Measurements from ENCODE around the gene CNTN3. TPM values are rescaled to one million over a fixed set of nuclear protein-coding genes. Genes with fewer than 3 reads are reported as not detected.

Gene CNTN3
- total RNA-seq, 1 experiment from 2014 or later = not detected

DNA sequence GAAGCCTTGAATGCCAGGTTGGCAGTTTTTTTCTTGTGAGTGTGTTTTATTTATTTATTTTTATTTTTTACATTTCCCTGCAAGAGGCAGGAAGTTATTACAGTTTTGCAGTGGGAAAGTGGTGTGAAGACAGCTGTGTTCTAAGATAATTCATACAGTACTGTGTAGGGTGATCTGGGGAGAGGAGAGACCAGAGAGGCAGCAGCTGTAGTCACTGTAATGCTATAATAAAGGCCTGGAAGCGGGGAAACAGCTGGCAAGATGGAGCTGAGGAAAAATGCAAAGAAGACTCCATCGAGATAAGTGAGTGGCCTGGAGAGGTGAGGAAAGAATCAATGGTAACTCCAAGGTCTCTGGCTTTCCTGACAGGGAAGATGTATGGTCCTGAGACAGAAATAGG is 23.1 kb downstream of the CNTN3 start:
- no peak overlapping the region for H3K27ac ChIP-seq (ENCODE audit: low read length)
- H3K4me3 ChIP-seq (ENCODE audit: low read length) = no peak overlapping the region
- no peaks in the 10 kb centered on the region for H3K9me2 ChIP-seq (replicated peaks; ENCODE audit: insufficient read depth, low read length)
- no peaks in the 10 kb centered on the region for H3K27me3 ChIP-seq (ENCODE audit: low read length)
- no peaks in the 10 kb centered on the region for H3K36me3 ChIP-seq (ENCODE audit: insufficient read depth, low read length)
- DNase-seq = no peak
- no peak overlapping the region for H2AFZ ChIP-seq (ENCODE audit: low read length)
- no peaks in the 10 kb centered on the region; the same call in 1 of the 2 replicates for H3K9me3 ChIP-seq (ENCODE audit: low read length)
- H3K79me2 ChIP-seq (ENCODE audit: low read length) = no peaks in the 10 kb centered on the region
- H3K4me2 ChIP-seq (ENCODE audit: low read depth, low read length, poor library complexity, severe bottlenecking) = no peak overlapping the region
- H3K4me1 ChIP-seq (ENCODE audit: low read length) = no peaks in the 10 kb centered on the region
- no peaks in the 10 kb centered on the region for H4K20me1 ChIP-seq (ENCODE audit: insufficient read depth, low read depth, low read length)
- no peak overlapping the region for H3K9ac ChIP-seq (ENCODE audit: low read length)

DNA sequence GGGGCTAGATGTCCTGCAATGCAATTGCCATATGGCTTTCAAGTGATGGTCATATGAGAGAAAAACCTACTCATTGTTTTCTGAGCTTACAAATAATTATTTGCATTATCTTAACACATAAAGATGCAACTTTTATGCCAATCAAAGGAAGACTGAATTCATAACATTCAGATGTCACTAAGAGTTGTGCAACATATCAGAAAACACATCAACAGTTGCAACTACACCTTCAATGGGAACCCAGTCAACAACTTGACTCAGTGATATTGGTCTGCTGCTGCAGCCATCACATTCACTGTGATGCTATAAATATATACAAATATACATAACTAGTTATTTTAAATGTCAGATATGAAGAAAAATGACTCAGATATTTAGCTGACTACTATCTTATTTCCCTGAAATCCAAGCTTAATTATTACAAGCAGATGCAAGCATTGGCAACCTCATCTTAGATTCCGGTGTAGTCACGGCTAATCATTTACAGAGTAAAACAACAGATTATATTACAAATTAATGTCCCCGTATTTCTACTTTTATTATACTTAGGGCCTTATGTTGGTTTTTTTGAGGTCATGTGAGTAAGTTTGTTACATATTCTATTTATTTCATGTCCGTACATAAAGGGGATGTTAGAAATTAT is 23.7 kb downstream of the CNTN3 start:
- H3K36me3 ChIP-seq (ENCODE audit: insufficient read depth, low read length) = no peaks in the 10 kb centered on the region
- H3K27ac ChIP-seq (ENCODE audit: low read length) = no peak overlapping the region
- H3K9me3 ChIP-seq (ENCODE audit: low read length) = no peaks in the 10 kb centered on the region; the same call in 1 of the 2 replicates
- no peaks in the 10 kb centered on the region for H3K27me3 ChIP-seq (ENCODE audit: low read length)
- no peak overlapping the region for H3K4me3 ChIP-seq (ENCODE audit: low read length)
- H4K20me1 ChIP-seq (ENCODE audit: insufficient read depth, low read depth, low read length) = no peaks in the 10 kb centered on the region
- H3K4me1 ChIP-seq (ENCODE audit: low read length) = no peaks in the 10 kb centered on the region
- H3K4me2 ChIP-seq (ENCODE audit: low read depth, low read length, poor library complexity, severe bottlenecking) = no peak overlapping the region
- DNase-seq = no peak
- no peaks in the 10 kb centered on the region for H3K79me2 ChIP-seq (ENCODE audit: low read length)
- no peak overlapping the region for H3K9ac ChIP-seq (ENCODE audit: low read length)
- H3K9me2 ChIP-seq (replicated peaks; ENCODE audit: insufficient read depth, low read length) = no peaks in the 10 kb centered on the region
- no peak overlapping the region for H2AFZ ChIP-seq (ENCODE audit: low read length)

DNA sequence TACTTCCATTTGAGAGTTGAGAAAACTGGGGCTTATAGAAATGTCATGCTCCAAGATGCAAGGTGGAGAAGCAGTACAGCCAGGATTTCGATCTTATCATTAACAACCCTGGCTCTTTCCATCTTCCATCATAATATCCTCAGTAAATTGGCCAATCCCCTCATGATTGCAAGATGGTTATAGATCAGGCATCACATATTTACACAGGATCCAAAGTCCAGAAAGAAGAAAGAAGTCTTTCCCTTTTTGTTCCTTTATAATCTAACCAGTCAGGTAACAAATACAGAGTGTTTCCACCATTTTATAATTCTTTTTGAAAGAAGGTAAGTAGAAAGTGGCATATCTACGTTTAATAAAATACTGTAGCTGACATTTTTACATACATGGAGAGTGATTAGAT is 29.7 kb downstream of the CNTN3 start:
- Histone ChIP-seq H3K4me3 (ENCODE audit: low read length) (no peak overlapping the region), H3K27me3 (ENCODE audit: low read length) (no peaks in the 10 kb centered on the region), H3K4me2 (ENCODE audit: low read depth, low read length, poor library complexity, severe bottlenecking) (no peak overlapping the region), H3K36me3 (ENCODE audit: insufficient read depth, low read length) (no peaks in the 10 kb centered on the region), H4K20me1 (ENCODE audit: insufficient read depth, low read depth, low read length) (no peaks in the 10 kb centered on the region), H3K4me1 (ENCODE audit: low read length) (no peaks in the 10 kb centered on the region), H3K9me2 (replicated peaks; ENCODE audit: insufficient read depth, low read length) (no peaks in the 10 kb centered on the region), H2AFZ (ENCODE audit: low read length) (no peak overlapping the region), H3K79me2 (ENCODE audit: low read length) (no peaks in the 10 kb centered on the region), H3K9ac (ENCODE audit: low read length) (no peak overlapping the region), H3K27ac (ENCODE audit: low read length) (no peak overlapping the region), H3K9me3 (ENCODE audit: low read length) (no peaks in the 10 kb centered on the region; the same call in 1 of the 2 replicates)
- DNase-seq = no peak

DNA sequence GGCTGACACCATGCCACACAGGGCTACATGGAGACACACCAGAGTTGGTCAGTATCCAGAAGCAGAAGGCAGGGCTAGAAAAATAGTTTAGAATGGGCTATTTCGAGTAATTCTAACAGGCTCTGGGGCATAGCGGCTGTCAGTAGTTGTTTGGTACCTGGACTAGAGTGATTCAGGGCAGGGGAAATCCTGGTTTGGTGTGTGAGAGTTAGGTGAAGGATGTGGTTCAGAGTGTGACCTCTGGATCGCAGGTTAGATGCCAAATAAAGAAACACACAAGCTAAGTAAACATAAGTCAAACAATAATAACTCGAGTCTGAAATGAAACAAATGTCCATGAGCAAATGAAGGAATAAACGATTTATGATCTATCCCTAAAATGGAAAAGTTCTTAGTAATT is 31.5 kb downstream of the CNTN3 start:
- no peak overlapping the region for H3K4me3 ChIP-seq (ENCODE audit: low read length)
- H3K79me2 ChIP-seq (ENCODE audit: low read length) = no peaks in the 10 kb centered on the region
- no peaks in the 10 kb centered on the region for H3K9me2 ChIP-seq (replicated peaks; ENCODE audit: insufficient read depth, low read length)
- no peak overlapping the region for H3K4me2 ChIP-seq (ENCODE audit: low read depth, low read length, poor library complexity, severe bottlenecking)
- no peak overlapping the region for H3K9ac ChIP-seq (ENCODE audit: low read length)
- no peaks in the 10 kb centered on the region for H3K36me3 ChIP-seq (ENCODE audit: insufficient read depth, low read length)
- no peak overlapping the region for H3K27ac ChIP-seq (ENCODE audit: low read length)
- no peak overlapping the region for H2AFZ ChIP-seq (ENCODE audit: low read length)
- H3K27me3 ChIP-seq (ENCODE audit: low read length) = no peaks in the 10 kb centered on the region
- no peaks in the 10 kb centered on the region; the same call in 1 of the 2 replicates for H3K9me3 ChIP-seq (ENCODE audit: low read length)
- H3K4me1 ChIP-seq (ENCODE audit: low read length) = no peaks in the 10 kb centered on the region
- no peaks in the 10 kb centered on the region for H4K20me1 ChIP-seq (ENCODE audit: insufficient read depth, low read depth, low read length)
- no peak for DNase-seq

GRCh38 chr3:74575857-74576256 is 38.6 kb downstream of the CNTN3 start:
- no peak overlapping the region for H3K27ac ChIP-seq (ENCODE audit: low read length)
- DNase-seq = no peak
- no peak overlapping the region for H3K9ac ChIP-seq (ENCODE audit: low read length)
- H3K9me3 ChIP-seq (ENCODE audit: low read length) = peaks cover 5% of the 10 kb centered on the region; the same call in 1 of the 2 replicates
- no peaks in the 10 kb centered on the region for H3K79me2 ChIP-seq (ENCODE audit: low read length)
- no peaks in the 10 kb centered on the region for H4K20me1 ChIP-seq (ENCODE audit: insufficient read depth, low read depth, low read length)
- no peaks in the 10 kb centered on the region for H3K4me1 ChIP-seq (ENCODE audit: low read length)
- no peak overlapping the region for H3K4me3 ChIP-seq (ENCODE audit: low read length)
- H2AFZ ChIP-seq (ENCODE audit: low read length) = no peak overlapping the region
- no peaks in the 10 kb centered on the region for H3K36me3 ChIP-seq (ENCODE audit: insufficient read depth, low read length)
- no peak overlapping the region for H3K4me2 ChIP-seq (ENCODE audit: low read depth, low read length, poor library complexity, severe bottlenecking)
- H3K9me2 ChIP-seq (replicated peaks; ENCODE audit: insufficient read depth, low read length) = no peaks in the 10 kb centered on the region
- no peaks in the 10 kb centered on the region for H3K27me3 ChIP-seq (ENCODE audit: low read length)

DNA sequence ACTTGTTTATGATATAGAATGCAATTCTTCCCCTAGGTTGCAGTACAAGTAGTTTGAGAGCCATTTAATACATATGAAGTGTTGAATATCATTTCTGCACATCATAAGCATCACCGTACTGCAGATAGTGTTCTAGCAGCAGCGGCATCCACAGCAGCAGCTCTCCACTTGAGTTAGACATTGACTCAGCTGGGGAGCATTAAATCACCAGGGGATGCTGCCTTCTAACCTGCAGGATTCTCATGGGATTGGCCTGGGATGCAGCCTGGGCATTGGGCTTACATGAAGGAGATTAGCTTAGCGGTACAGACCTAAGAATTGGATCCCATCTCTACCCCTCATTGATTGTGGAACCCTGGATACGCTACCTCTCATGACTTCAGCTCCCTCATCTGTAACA is 43.3 kb downstream of the CNTN3 start:
- Histone ChIP-seq H3K4me3 (ENCODE audit: low read length) (no peak overlapping the region), H3K36me3 (ENCODE audit: insufficient read depth, low read length) (no peaks in the 10 kb centered on the region), H3K9me3 (ENCODE audit: low read length) (peaks cover 7% of the 10 kb centered on the region; the same call in 1 of the 2 replicates), H3K9me2 (replicated peaks; ENCODE audit: insufficient read depth, low read length) (no peaks in the 10 kb centered on the region), H2AFZ (ENCODE audit: low read length) (no peak overlapping the region), H3K9ac (ENCODE audit: low read length) (no peak overlapping the region), H4K20me1 (ENCODE audit: insufficient read depth, low read depth, low read length) (no peaks in the 10 kb centered on the region), H3K27me3 (ENCODE audit: low read length) (no peaks in the 10 kb centered on the region), H3K79me2 (ENCODE audit: low read length) (no peaks in the 10 kb centered on the region), H3K27ac (ENCODE audit: low read length) (no peak overlapping the region), H3K4me1 (ENCODE audit: low read length) (no peaks in the 10 kb centered on the region), H3K4me2 (ENCODE audit: low read depth, low read length, poor library complexity, severe bottlenecking) (no peak overlapping the region)
- no peak for DNase-seq

All from Karpas-422 (cell line).